Measurements from ENCODE around the gene PAK6.

Gene PAK6

DNA sequence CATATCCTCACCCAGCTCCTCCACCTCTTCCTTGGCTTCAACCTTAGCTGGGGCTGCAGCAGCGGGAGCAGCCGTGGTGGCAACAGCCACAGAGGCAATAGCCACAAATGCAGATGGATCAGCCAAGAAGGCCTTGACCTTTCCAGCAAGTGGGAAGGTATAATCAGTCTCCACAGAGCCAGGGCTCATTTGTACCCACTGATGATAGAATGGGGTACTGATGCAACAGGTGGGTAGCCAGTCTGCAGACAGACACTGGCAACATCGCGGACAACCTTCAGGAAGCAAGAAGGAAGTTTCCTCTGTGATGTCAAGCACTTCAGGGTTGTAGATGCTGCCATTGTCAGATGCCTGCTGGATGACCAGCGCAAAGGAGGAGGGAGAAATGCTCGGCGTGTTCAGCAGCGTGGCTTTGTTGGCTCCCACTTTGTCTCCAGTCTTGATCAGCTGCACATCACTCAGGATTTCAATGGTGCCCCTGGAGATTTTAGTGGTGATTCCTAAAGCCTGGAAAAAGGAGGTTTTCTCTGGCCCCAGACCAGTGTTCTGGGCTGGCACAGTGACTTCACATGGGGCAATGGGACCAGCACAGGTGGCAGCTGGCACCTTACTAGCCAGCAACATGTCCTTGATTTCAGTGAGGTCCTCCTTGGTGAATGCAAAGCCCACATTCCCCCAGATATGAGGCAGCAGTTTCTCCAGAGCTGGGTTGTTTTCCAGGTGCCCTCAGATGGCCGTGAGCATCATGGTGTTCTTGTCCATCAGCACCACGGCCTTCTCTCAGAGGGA lies 73.7 kb downstream of the PAK6 start:
- no peak for DNase-seq

DNA sequence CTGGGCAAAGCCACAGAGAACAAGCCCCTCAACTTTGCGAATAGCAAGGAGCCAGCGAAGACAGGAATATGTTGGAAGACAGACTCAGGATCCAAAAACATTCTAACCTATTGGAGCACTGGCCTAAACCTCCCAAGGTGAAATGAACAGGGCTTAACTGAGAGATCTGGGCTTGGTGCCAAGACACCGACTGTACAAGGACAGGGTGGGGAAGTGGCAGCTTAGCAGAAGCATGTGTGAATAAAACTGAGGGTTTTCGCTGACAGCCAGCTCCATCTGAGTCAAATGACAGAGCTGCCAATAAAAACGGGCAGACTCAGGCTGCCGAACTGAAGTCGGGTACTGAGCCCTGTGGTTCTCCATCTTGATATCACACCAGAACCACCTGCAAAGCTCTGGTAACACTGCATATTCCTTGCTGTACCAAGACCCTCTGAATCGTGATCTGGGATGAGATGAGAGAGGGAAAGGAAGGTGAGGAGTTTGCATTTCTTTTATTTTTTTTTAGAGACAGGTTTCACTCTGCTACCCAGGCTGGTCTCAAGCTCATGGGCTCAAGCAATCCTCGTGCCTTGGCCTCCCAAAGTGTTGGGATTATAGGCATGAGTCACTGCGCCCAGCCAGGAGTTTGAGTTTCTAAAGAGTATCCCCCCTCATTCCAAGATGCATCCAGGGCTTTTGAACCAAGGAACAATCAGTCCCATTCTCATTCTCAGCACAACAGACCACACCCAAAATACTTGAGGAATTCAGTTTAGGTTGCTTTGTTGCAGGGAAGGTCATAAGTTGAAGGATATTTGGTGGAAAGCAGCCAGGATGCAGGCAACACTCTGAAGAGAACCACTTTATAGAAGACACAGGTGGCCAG lies 74.9 kb downstream of the PAK6 start:
- no peak for DNase-seq

DNA sequence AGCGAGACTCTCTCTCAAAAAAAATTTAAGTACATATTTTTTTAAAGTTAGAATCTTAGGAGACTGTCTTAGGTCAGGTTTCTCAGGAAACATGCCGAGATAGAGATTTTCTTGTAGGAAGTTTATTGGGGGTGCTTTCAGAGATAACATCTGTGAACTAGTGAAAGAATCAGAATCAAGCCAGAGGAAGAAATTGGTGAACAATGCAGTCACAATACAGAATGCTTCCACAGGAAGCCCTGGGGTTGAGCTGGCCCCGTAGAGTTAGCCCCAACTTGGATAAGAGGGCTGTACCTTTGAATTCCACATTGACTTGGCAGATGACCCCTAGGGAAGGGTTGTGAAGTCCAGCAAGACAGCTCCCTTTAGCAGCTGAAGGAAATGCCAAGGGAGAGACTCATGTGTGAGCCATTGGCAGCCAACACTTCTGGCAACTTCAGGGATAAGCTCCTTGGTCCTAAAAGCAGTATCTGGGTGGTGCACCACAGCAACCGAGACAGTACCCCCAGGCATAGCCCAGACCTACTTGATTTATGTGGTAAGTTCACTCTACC lies 75.9 kb downstream of the PAK6 start:
- DNase-seq, result no peak

DNA sequence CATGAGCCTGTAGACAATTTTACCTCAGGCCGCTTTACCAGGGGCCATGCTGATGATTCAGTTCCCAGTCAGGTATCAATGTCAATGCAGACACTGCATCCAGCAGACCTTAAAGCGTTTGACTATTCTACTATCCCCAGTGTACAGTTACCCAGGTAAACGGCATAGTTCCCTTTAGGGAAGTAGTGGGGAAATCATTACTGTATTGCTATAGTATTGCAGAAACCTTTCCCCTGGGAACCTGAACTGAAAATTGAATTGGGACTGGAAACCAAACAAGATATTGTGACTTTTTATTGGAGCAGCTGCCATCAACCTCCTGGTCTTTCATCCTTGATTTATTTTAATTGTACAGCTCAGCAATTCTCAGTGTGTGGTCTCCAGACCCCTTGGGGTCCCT lies 78.1 kb downstream of the PAK6 start:
- no peak for DNase-seq

DNA sequence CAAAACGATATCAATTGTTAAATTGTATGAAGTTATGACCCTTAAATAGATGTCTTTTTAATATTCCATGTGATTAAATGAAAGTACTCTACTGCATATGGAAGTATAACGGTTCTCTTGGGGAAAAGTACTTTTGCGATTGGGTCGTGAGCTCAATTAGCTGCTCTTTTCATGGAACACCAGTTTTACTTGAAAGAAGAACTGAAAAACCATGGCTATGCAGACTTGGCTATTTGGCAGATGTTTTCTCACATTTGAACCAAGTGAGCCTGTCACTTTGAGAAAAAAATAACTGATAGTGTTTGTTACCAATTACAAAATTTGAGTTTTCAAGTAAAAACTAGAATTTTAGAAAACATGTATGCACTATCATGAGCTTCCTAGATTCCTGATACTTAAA lies 78.7 kb downstream of the PAK6 start:
- no peak for DNase-seq

DNA sequence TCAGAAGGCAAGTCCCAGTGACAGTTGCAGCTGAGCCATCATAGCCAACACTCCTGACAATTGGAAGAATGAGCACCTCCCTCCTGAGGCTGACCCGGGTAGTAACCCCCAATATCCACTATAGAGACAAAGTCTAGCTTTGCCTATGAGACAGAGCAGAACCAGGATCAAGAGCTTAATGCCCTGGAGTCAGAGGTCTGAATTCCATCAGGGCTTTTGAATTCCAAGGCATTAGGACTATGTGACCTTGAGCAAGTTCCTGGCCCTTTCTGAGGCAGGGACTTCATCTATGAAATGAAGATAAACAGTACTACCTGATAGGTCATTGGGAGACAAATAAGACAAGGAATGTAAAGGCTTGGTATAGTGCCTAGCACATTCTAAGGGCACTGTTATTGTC lies 81.5 kb downstream of the PAK6 start:
- no peak for DNase-seq

DNA sequence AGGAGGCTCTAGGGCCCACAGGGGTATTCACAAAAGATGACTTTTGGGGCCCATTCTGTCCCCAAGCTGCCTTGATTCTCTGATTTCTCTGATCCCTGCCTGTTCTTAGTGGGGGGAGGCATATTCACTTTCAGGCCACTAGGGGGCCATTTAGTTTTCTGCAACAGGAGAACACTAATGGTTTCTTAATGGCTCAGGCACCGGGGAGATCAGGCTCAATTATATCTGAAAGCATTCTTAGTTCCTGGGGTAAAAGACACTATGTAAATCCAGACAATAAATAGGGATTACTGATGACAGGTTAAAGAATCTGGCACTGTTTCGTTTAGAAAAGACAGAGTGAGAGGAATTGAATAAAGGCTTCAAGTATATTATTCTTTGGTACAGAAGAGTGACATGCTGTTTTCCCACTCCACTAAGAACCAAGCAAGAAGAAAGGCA lies 82.1 kb downstream of the PAK6 start:
- DNase-seq, result peak; percentile 26

DNA sequence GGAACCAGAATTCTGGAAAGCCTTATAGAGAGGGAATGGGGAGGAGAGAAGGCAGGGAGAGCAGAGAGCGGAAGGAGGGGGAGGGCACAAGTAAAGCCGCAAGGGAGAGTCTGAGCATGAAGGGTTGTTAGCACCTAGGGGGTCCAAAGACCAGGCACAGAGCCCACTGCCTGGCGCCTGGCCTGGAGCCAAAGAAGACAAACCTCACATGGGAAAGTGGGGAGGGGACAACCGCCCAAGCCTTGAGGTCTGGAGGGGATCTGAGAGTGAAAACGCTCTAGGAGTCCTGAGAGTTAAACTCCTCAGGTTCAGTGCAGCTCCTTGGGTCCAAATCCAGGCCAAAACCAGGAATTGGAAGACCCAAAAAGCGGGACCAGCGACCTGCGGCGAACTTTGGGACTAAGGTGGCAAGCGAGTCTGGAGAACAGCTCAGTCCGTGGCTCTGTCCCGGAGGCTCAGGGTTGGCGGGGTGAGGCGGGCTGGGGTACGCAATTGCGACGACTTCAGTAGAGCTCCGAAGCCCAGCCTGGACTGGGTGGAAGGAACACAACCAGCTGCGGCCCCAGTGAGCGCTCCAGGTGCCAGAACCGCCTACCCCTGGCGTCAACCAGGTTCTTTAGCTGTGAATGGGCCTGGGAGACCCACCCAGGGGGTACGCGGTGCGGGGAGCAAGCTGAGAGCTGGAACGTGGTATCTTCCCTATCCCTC lies 83.8 kb downstream of the PAK6 start:
- DNase-seq, result no peak

DNA sequence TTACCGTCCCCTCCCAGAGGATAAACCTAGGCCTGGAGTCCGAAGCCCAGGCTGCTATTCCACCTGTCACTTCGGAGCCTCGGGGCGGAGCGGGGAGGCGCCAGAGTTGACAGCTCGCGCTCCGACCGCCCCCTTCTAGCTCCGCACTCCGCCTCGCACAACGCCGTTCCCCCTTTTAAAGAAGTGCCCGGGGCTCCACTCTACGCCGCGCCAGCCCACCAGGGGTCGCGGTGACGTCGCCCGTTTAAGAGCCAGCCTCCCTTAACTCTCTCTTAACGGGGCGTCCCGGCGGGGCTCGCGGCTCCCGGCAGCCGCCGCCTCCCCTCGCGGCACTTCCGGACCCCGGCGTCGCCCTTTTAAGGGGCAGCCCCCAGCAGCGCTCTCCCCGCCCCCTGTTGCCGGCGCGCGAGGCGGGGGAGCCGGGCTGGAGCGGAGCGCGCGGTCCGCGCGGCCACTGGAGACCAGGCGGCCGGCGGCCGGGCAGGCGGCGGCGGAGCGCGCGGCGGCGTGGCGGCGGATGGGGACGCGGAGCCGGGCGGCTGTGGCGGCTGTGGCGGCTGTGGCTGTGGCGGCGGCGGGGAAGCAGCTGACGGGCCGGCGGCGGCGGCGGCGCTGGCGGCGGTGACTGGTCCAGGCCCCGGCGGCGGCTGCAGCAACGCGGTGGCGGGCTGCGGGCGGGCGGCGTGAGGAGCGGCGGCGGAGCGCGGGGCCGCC lies 84.5 kb downstream of the PAK6 start, which contains the start of gene INAFM2:
TSS of gene INAFM2 (plus strand) at position 454 of the 714 bp plus-strand sequence. CDS start 364 bp downstream, outside the sequence.
- DNase-seq, result peak; percentile 89

DNA sequence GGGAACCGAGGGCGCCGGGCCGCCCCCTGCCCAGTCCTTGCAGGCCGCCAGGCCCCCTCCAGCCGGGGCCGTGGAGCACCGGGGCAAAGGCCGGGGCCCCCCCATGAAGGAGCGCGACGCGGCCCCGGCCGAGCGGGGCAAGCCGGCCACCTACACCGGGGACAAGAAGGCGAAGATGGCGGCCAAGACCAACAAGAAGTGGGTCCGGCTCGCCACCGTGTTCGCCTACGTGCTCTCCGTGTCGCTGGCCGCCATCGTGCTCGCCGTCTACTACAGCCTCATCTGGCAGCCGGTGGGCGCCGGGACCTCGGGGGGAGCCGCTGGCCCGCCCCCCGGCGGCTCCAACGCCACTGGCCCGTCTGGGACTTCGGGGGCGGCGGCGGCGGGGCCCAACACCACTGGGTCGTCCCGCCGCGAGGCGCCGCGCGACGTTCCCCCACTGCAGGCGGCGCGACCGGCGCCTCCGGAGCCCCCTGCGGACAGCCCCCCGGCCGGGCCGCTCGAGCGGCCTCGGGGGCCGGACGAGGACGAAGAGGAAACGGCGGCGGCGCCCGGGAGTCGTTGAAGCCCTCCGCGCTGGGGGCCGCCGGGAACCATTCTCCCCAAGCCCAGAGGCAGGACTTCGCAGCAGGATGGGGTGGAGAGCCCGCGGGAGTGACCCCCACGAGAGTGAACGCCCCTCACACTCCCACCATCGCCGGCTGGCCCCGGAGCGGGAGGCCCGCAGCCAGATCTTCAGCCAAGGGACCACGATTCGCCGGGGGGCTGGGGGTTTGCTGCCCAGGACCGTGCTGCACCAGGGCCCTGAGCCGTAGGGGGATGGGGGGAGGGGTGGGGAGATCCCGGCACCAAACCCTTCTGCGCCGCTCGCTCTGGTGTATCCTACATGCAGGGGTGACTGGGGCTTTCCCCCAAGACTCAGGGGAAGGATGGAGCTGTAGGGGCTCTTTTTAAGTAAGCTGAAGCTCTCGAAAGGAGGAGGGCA lies 85.4 kb downstream of the PAK6 start:
- DNase-seq, result no peak

DNA sequence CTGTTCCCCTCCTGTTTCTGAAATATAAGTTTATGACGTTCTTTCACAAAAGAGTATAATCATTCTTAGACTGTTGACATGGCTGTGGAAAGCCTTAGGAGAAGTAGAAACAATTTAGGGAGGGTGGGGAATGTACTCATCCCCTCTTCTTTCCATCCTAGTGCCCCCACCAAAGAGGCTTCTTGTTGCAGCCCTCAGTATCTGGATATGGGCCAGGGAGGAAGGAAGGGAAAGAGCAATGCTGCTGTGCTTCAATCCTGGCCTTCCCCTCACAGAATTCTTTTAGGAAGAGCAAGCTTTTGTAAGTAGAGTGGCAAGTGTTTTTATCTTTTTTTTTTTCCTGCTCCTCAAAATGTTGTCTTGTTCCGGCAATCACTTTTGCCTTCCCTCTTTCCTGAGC lies 86.3 kb downstream of the PAK6 start:
- no peak for DNase-seq

DNA sequence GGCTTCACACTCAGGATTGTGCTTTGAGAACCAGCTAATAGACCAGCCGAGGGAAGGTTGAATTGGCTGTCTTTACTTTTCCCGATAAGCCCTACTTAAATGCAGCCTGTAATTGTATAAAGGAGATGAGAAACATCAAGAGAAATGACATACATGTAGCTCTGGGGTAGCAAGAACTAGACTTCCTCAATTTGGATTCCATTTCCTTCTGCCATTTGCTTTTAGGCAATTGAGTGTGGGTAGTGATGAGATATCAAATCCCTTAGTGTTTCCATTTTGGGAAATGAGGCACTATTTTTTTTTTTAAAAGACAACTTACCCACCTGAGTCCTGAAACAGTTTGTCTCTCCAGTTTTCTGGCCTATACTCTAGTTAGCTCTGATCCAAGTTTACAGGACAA lies 86.8 kb downstream of the PAK6 start:
- no peak for DNase-seq

All from stimulated activated naive CD4-positive, alpha-beta T cell treated with Interleukin-2 at 50 U/mL for 16 hours (primary cell).